AG04449 (cell line): ENCODE measurements around the gene CYP4F3.

Experiments
- CTCF ChIA-PET: fragments of 350-600 bp; formaldehyde crosslinking; extraction: SDS; loops from one replicate; lab custom pipeline; 2021; ENCODE audit warnings: antibody characterized with exemption; lab: Yijun Ruan, JAX
- POLR2A ChIA-PET: fragments of 400-600, 350-600 bp; formaldehyde crosslinking; extraction: SDS; loops from one replicate; lab custom pipeline; 2020; ENCODE audit warnings: antibody characterized with exemption, inconsistent platforms; lab: Yijun Ruan, JAX
- DNase-seq: peaks from one replicate; pipeline ENCODE4 v3.0.0-alpha.2; 2010; ENCODE audit warnings: low read depth, low spot score
- H3K4me3 ChIP-seq: 2 replicates; pipeline ENCODE4 v1.5.1; 2011; ENCODE audit warnings: low read depth, mild to moderate bottlenecking, control low read depth, low read length
- CTCF ChIP-seq: IDR thresholded peaks from one replicate; pipeline ENCODE4 v1.5.1; 2011; ENCODE audit warnings: mild to moderate bottlenecking, moderate library complexity, low read length, control low read depth, inconsistent platforms; ENCODE audit not compliant: insufficient read depth; ENCODE audit errors: missing control alignments

The CYP4F3 gene

GRCh38 chr19:15684828-15685227, 44.1 kb downstream of the CYP4F3 start:
- CTCF ChIA-PET, result no interaction called here
- TF ChIP-seq CTCF, result no peak
- POLR2A ChIA-PET, result no interaction called here
- no peak overlapping the region for H3K4me3 ChIP-seq
- DNase-seq, result no peak

GRCh38 chr19:15696654-15697194, 56.0 kb downstream of the CYP4F3 start:
- DNase-seq, result no peak
- ChIA-PET POLR2A (no interaction called here), CTCF (no interaction called here)
- no peak for TF ChIP-seq CTCF
- H3K4me3 ChIP-seq, result no peak overlapping the region

- no peak for TF ChIP-seq CTCF
- ChIA-PET POLR2A (no interaction called here), CTCF (interaction anchor here (0.6 kb wide), 1 partner anchor 374 kb away, joined by 3 read pairs; no protein-coding TSS in a partner anchor)
Observed at GRCh38 chr19:15701757-15702533, 61.2 kb downstream of the CYP4F3 start.

GRCh38 chr19:15702534-15702930, 61.8 kb downstream of the CYP4F3 start:
- peak; percentile 2 for DNase-seq
- CTCF ChIA-PET, result interaction anchor here (0.6 kb wide), 1 partner anchor 375 kb away, joined by 3 read pairs; no protein-coding TSS in a partner anchor
- H3K4me3 ChIP-seq, result no peak overlapping the region

More at GRCh38 chr19:15701757-15702533, 61.2 kb downstream of the CYP4F3 start:
- no peak for DNase-seq
- H3K4me3 ChIP-seq, result no peak overlapping the region

More at GRCh38 chr19:15702534-15702930, 61.8 kb downstream of the CYP4F3 start:
- no peak for TF ChIP-seq CTCF
- POLR2A ChIA-PET, result no interaction called here
